PC-3 (cell line): ENCODE data around the gene SLC22A4. TPM values are rescaled to one million over a fixed set of nuclear protein-coding genes. Genes with fewer than 3 reads are reported as not detected.

Experiments
- ATAC-seq: fragments of 200-7000 bp; cut with Tn5 transposase; 2 replicates; pipeline ENCODE4 v1.9.1; 2020; ENCODE audit warnings: mild to moderate bottlenecking, moderate library complexity
- BruUV-seq: library from RNA; stranded (reverse); fragments of 400-500 nt; replicated peaks from 2 replicates; lab custom pipeline; 2021; lab: Mats Ljungman, UMichigan
- CTCF ChIA-PET: fragments of 300-600 bp; sonication (Branson Sonifier 250); formaldehyde crosslinking; loops from one replicate; lab custom pipeline; 2022; ENCODE audit warnings: antibody characterized with exemption; lab: Charles Lee
- POLR2A ChIA-PET: fragments of 300-600 bp; sonication (Branson Sonifier 250); formaldehyde crosslinking; loops from one replicate; lab custom pipeline; 2022; ENCODE audit warnings: antibody characterized with exemption; ENCODE audit not compliant: unreplicated experiment; lab: Charles Lee
- DNase-seq: peaks from one replicate; pipeline ENCODE4 v3.0.0-alpha.2; 2015
- H2AFZ ChIP-seq: fragments of 300-600 bp; sonication (generic); 2 replicates; pipeline ENCODE4 v1.6.0; 2016; ENCODE audit warnings: antibody characterized with exemption, low read length
- H3F3A ChIP-seq: fragments of 300-600 bp; sonication (generic); one replicate; pipeline ENCODE4 v1.6.0; 2017; ENCODE audit warnings: antibody characterized with exemption, low read length, control low read depth, mild to moderate bottlenecking; ENCODE audit not compliant: unreplicated experiment
- H3K27ac ChIP-seq: fragments of 300-600 bp; sonication (generic); 2 replicates; pipeline ENCODE4 v1.5.1; 2016; ENCODE audit warnings: mild to moderate bottlenecking, low read length
- H3K27me3 ChIP-seq: fragments of 300-600 bp; sonication (generic); 2 replicates; pipeline ENCODE4 v1.6.1; 2016; ENCODE audit warnings: low read length, mixed read lengths
- H3K36me3 ChIP-seq: fragments of 300-600 bp; sonication (generic); 2 replicates; pipeline ENCODE4 v1.6.1; 2016; ENCODE audit warnings: low read depth, mixed run types, low read length, mixed read lengths
- H3K4me1 ChIP-seq: fragments of 300-600 bp; sonication (generic); 2 replicates; pipeline ENCODE4 v1.5.1; 2016; ENCODE audit warnings: low read length; ENCODE audit not compliant: insufficient read depth
- H3K4me2 ChIP-seq: fragments of 300-600 bp; sonication (generic); 2 replicates; pipeline ENCODE4 v1.6.0; 2016; ENCODE audit warnings: low read length
- H3K4me3 ChIP-seq: fragments of 300-600 bp; sonication (generic); 2 replicates; pipeline ENCODE4 v1.5.1; 2016; ENCODE audit warnings: mild to moderate bottlenecking, low read length, mixed read lengths
- H3K79me2 ChIP-seq: fragments of 300-600 bp; sonication (generic); 2 replicates; pipeline ENCODE4 v1.6.1; 2017; ENCODE audit warnings: low read length, mixed read lengths
- H3K9ac ChIP-seq: fragments of 300-600 bp; sonication (generic); 2 replicates; pipeline ENCODE4 v1.6.0; 2016; ENCODE audit warnings: mild to moderate bottlenecking, low read length
- H3K9me2 ChIP-seq: fragments of 300-600 bp; sonication (generic); replicated peaks from 2 replicates; pipeline ENCODE4 v1.6.1; 2016; ENCODE audit warnings: mixed run types, low read length, mixed read lengths
- H3K9me3 ChIP-seq: fragments of 300-600 bp; sonication (generic); 2 replicates; pipeline ENCODE4 v1.6.1; 2016; ENCODE audit warnings: low read length, mixed read lengths
- H4K20me1 ChIP-seq: fragments of 300-600 bp; sonication (generic); 2 replicates; pipeline ENCODE4 v1.6.1; 2016; ENCODE audit warnings: low read length, mixed read lengths
- CTCF ChIP-seq: fragments of 300-600 bp; sonication (generic); conservative IDR thresholded peaks from 2 replicates; pipeline ENCODE4 v1.5.1; 2017; ENCODE audit warnings: antibody characterized with exemption, low read depth, mild to moderate bottlenecking, low read length
- EZH2 ChIP-seq: fragments of 300-600 bp; sonication (generic); IDR thresholded peaks from one replicate; pipeline ENCODE4 v1.6.1; 2017; ENCODE audit warnings: antibody characterized with exemption, mild to moderate bottlenecking, low read length; ENCODE audit not compliant: unreplicated experiment
- EZH2phosphoT487 ChIP-seq: fragments of 300-600 bp; sonication (generic); IDR thresholded peaks from 2 replicates; pipeline ENCODE4 v1.6.1; 2018; ENCODE audit warnings: mild to moderate bottlenecking, antibody characterized with exemption, low read length, borderline replicate concordance
- intact Hi-C: fragments of 100-400 bp; cut with micrococcal nuclease; formaldehyde crosslinking; loops from 2 replicates; pipeline ENCODE4 v1.9.0; 2023
- total RNA-seq: library from RNA; depleted of rRNA; stranded (reverse); fragments of >200 nt; gene quantifications from 2 replicates; pipeline ENCODE4 v1.2.3, GENCODE V29; 2014

The SLC22A4 gene
- total RNA-seq, 1 experiment from 2014 or later = 3.4 TPM

- Histone ChIP-seq H2AFZ (peak overlapping the region; percentile 90), H3K36me3 (no peaks in the 10 kb centered on the region), H3K9me3 (no peaks in the 10 kb centered on the region), H3K9ac (peak overlapping the region; percentile 94), H3K4me2 (peak overlapping the region; percentile 98), H3K4me3 (peak overlapping the region; percentile 97), H3K9me2 (no peaks in the 10 kb centered on the region), H3K4me1 (peaks cover 18% of the 10 kb centered on the region), H4K20me1 (no peaks in the 10 kb centered on the region), H3K27ac (peak overlapping the region; percentile 94), H3K79me2 (peaks cover 36% of the 10 kb centered on the region), H3F3A (no peaks in the 10 kb centered on the region), H3K27me3 (no peaks in the 10 kb centered on the region)
- TSS peak; percentile 66 for BruUV-seq
- DNase-seq (peak; percentile 69), ATAC-seq (peak; percentile 49)
- TF ChIP-seq CTCF (peak; percentile 31; the same call in 1 of the 2 replicates), EZH2phosphoT487 (no peak)
- intact Hi-C loops = loop anchor here (5.0 to 10.0 kb wide), 3 partner anchors 66 to 201 kb away; partner anchors contain the start of genes IRF1 and P4HA2
- POLR2A ChIA-PET = interaction anchor here (0.5 to 1.2 kb wide), 6 partner anchors 33 to 204 kb away, joined by 3 to 38 read pairs (median 4); partner anchors contain the start of gene SLC22A5
- CTCF ChIA-PET = interaction anchor here (0.5 to 1.5 kb wide), 6 partner anchors 22 to 203 kb away, joined by 3 to 7 read pairs (median 4); no protein-coding TSS in a partner anchor
Observed at GRCh38 chr5:132293066-132293991, 865 bp upstream of the SLC22A4 start.

- CTCF ChIA-PET = no interaction called here
Observed at GRCh38 chr5:132294728-132295504, 722 bp downstream of the SLC22A4 start.

More at GRCh38 chr5:132294728-132295504, 722 bp downstream of the SLC22A4 start:
- H3K4me3 ChIP-seq = peak overlapping the region; percentile 97
- POLR2A ChIA-PET = interaction anchor here (0.5 to 1.2 kb wide), 3 partner anchors 61 to 236 kb away, joined by 3 to 19 read pairs (median 6); no protein-coding TSS in a partner anchor
- H3F3A ChIP-seq = no peaks in the 10 kb centered on the region
- H3K79me2 ChIP-seq = peaks cover 44% of the 10 kb centered on the region
- intact Hi-C loops = loop anchor here (2.0 to 10.0 kb wide), 5 partner anchors 30 to 200 kb away; partner anchors contain the start of genes IRF1 and P4HA2
- BruUV-seq = TSS peak; percentile 29
- no peaks in the 10 kb centered on the region for H3K9me2 ChIP-seq
- H3K9me3 ChIP-seq = no peaks in the 10 kb centered on the region
- peaks cover 19% of the 10 kb centered on the region for H3K4me1 ChIP-seq
- peak overlapping the region; percentile 90 for H2AFZ ChIP-seq
- peak overlapping the region; percentile 98 for H3K4me2 ChIP-seq
- peak; percentile 82 for DNase-seq
- H3K27ac ChIP-seq = peak overlapping the region; percentile 94
- TF ChIP-seq EZH2 (no peak), CTCF (no peak), EZH2phosphoT487 (no peak)
- no peaks in the 10 kb centered on the region for H3K27me3 ChIP-seq
- H3K9ac ChIP-seq = peak overlapping the region; percentile 94
- H4K20me1 ChIP-seq = no peaks in the 10 kb centered on the region
- H3K36me3 ChIP-seq = no peaks in the 10 kb centered on the region
- peak; percentile 56 for ATAC-seq
